Neuronal stem cell (in vitro differentiated cells): ENCODE measurements around the gene EPS15.

Experiments
- DNase-seq: peaks from one replicate; pipeline ENCODE4 v3.0.0-alpha.2; 2013; ENCODE audit warnings: low spot score
- H2AFZ ChIP-seq: one replicate; pipeline ENCODE4 v1.6.1; 2013; ENCODE audit warnings: mild to moderate bottlenecking, low read length, inconsistent platforms
- H2AK5ac ChIP-seq: 2 replicates; pipeline ENCODE4 v1.6.1; 2013; ENCODE audit warnings: low read depth, mild to moderate bottlenecking, inconsistent platforms, low read length, moderate library complexity, mixed read lengths
- H2BK120ac ChIP-seq: 2 replicates; pipeline ENCODE4 v1.6.1; 2013; ENCODE audit warnings: low read depth, mild to moderate bottlenecking, inconsistent platforms, low read length, moderate library complexity, mixed read lengths
- H2BK12ac ChIP-seq: one replicate; pipeline ENCODE4 v1.6.1; 2013; ENCODE audit warnings: low read length, inconsistent platforms
- H2BK15ac ChIP-seq: 2 replicates; pipeline ENCODE4 v1.6.1; 2013; ENCODE audit warnings: mild to moderate bottlenecking, low read length, inconsistent platforms, mixed read lengths
- H2BK5ac ChIP-seq: one replicate; pipeline ENCODE4 v1.6.1; 2013; ENCODE audit warnings: inconsistent platforms, mild to moderate bottlenecking, low read length, moderate library complexity
- H3K14ac ChIP-seq: one replicate; pipeline ENCODE4 v1.6.1; 2013; ENCODE audit warnings: low read length, inconsistent platforms
- H3K18ac ChIP-seq: 2 replicates; pipeline ENCODE4 v1.6.1; 2013; ENCODE audit warnings: low read length, inconsistent platforms
- H3K23ac ChIP-seq: 2 replicates; pipeline ENCODE4 v1.6.1; 2013; ENCODE audit warnings: low read depth, mild to moderate bottlenecking, mixed read lengths, low read length, inconsistent platforms; ENCODE audit not compliant: poor library complexity
- H3K27ac ChIP-seq: replicated peaks from 3 replicates; pipeline ENCODE4 v1.5.1; 2013; ENCODE audit warnings: low read length, inconsistent platforms
- H3K27me3 ChIP-seq, 3 experiments: 2 replicates each; pipeline ENCODE4 v1.6.1; 2013; ENCODE audit warnings: low read length in 3 of 3, mild to moderate bottlenecking in 2 of 3, inconsistent platforms in 1 of 3, low read depth in 1 of 3, mixed read lengths in 1 of 3, moderate library complexity in 1 of 3; ENCODE audit not compliant: control insufficient read depth in 3 of 3, insufficient read depth in 3 of 3
- H3K36me3 ChIP-seq, 2 donors: replicated peaks in 1 of 2; 2 replicates each; pipeline ENCODE4 v1.6.1; 2013; ENCODE audit warnings: low read length in 2 of 2; ENCODE audit not compliant: control insufficient read depth in 2 of 2, insufficient read depth in 2 of 2
- H3K4ac ChIP-seq: 2 replicates; pipeline ENCODE4 v1.6.1; 2013; ENCODE audit warnings: inconsistent platforms, mild to moderate bottlenecking, low read length, moderate library complexity
- H3K4me1 ChIP-seq, 2 donors: 1 replicate in 1 of 2; 2 replicates in 1 of 2; pipeline ENCODE4 v1.6.1; 2013; ENCODE audit warnings: low read length in 2 of 2, low read depth in 1 of 2; ENCODE audit not compliant: control insufficient read depth in 2 of 2, insufficient read depth in 1 of 2
- H3K4me2 ChIP-seq: one replicate; pipeline ENCODE4 v1.6.1; 2013; ENCODE audit warnings: mild to moderate bottlenecking, low read length, inconsistent platforms; ENCODE audit not compliant: insufficient read depth, poor library complexity, severe bottlenecking
- H3K4me3 ChIP-seq, 2 donors: 2 replicates each; pipeline ENCODE4 v1.5.1; 2013; ENCODE audit warnings: low read length in 2 of 2, mild to moderate bottlenecking in 2 of 2, inconsistent platforms in 1 of 2, moderate library complexity in 1 of 2
- H3K79me1 ChIP-seq: one replicate; pipeline ENCODE4 v1.6.1; 2013; ENCODE audit warnings: low read depth, mild to moderate bottlenecking, inconsistent platforms, low read length, moderate library complexity
- H3K9ac ChIP-seq: one replicate; pipeline ENCODE4 v1.6.1; 2013; ENCODE audit warnings: mild to moderate bottlenecking, low read depth, low read length, inconsistent platforms; ENCODE audit not compliant: poor library complexity
- H3K9me3 ChIP-seq, 2 donors: replicated peaks in 1 of 2; 2 replicates each; pipeline versions ENCODE3 to v1.6.1; 2013; ENCODE audit warnings: low read length in 2 of 2, mild to moderate bottlenecking in 2 of 2, inconsistent platforms in 1 of 2, low read depth in 1 of 2, mixed read lengths in 1 of 2, moderate library complexity in 1 of 2; ENCODE audit not compliant: control insufficient read depth in 2 of 2, insufficient read depth in 1 of 2
- H4K8ac ChIP-seq: one replicate; pipeline ENCODE4 v1.6.1; 2013; ENCODE audit warnings: low read depth, mild to moderate bottlenecking, inconsistent platforms, low read length, moderate library complexity
- H4K91ac ChIP-seq: one replicate; pipeline ENCODE4 v1.6.1; 2013; ENCODE audit warnings: low read length, low read depth, mild to moderate bottlenecking, inconsistent platforms; ENCODE audit not compliant: poor library complexity
- WGBS, 2 donors: extraction: QIAGEN DNeasy Blood & Tissue Kit; methylation state at CpG; one replicate each; pipeline ENCODE4 v1.1.7; 2013; ENCODE audit warnings: missing lambda C conversion rate in 2 of 2, mixed read lengths in 1 of 2; ENCODE audit not compliant: insufficient read length in 2 of 2, insufficient replicate concordance in 1 of 2; ENCODE audit errors: extremely low coverage in 2 of 2; 5-methylcytosine and 5-hydroxymethylcytosine counted together

EPS15 gene

DNA sequence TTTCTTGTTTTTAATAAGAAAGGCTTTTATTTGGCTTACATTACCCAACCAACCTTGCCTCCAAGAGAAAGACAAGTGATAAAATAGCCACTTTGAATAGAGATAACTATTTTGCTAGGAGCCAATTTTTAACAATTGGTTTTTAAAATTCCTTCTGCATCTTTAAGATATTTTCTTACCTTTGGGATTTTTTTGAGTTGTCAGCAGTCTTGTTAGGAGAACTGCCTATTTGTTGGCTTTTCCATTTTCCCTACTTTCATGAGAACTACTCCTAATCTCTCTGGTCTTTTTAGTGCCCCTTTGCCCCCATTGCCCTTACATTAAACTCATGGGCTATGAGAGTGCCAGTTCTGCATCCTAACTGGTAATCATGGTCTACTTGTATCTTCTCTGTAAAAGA is 38.1 kb upstream of the EPS15 start:
- Histone ChIP-seq H3K4me1 (peaks cover 0 to 3% of the 10 kb centered on the region in 2 donors), H3K23ac (no peak overlapping the region), H3K36me3 (no peaks in the 10 kb centered on the region), H2AFZ (no peak overlapping the region), H3K18ac (no peak overlapping the region), H4K8ac (no peak overlapping the region), H2BK12ac (no peak overlapping the region), H3K79me1 (no peaks in the 10 kb centered on the region), H3K27me3 (peaks cover 0 to 11% (median 0%) of the 10 kb centered on the region in 3 experiments), H4K91ac (no peak overlapping the region), H3K14ac (no peak overlapping the region), H3K27ac (no peak overlapping the region), H3K9ac (no peak overlapping the region), H2BK5ac (no peak overlapping the region), H3K4me3 (no peak overlapping the region), H2BK120ac (no peak overlapping the region), H2BK15ac (no peak overlapping the region), H3K4me2 (no peak overlapping the region), H2AK5ac (no peak overlapping the region), H3K4ac (no peak overlapping the region), H3K9me3 (no peaks in the 10 kb centered on the region)
- no peak for DNase-seq

DNA sequence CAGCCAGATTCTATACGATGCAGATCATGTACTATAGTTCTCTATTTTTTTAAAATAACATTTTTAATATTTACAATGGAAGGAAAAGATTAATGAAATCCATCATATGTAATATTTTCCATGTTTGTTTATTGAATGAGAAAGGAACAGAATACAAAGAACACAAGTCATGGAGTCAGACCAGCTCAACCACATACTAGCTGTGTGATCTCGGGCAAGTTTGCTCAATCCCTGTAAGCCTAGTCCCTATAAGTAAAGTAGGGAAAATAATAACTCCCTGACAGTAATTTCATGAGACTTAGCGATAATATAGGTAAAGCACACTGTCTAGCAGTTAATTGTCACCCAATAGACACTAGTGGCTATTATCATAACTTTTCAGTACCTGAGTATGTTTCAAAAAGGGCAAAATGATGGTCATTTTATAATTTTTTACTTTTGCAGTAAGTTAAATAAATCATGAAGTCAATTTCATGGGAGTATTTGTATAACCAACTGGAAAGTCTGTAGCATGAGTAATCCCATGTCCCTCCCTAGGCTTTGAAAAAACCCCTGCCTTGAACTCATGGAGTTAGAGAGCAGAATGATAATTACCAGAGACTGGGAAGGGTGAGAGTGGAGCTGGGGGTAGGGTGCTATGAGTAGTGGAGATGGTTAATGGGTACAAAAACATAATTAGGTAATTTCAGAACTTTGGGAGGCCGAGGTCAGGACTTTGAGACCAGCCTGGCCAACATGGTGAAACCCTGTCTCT is 37.0 kb upstream of the EPS15 start:
- no peak overlapping the region for H4K8ac ChIP-seq
- H2BK120ac ChIP-seq = no peak overlapping the region
- H2BK15ac ChIP-seq = no peak overlapping the region
- H3K4me3 ChIP-seq = no peak overlapping the region
- H3K27ac ChIP-seq = no peak overlapping the region
- no peak overlapping the region for H3K9ac ChIP-seq
- peaks cover 0 to 10% (median 0%) of the 10 kb centered on the region in 3 experiments for H3K27me3 ChIP-seq
- no peak overlapping the region for H3K18ac ChIP-seq
- no peak for DNase-seq
- no peaks in the 10 kb centered on the region for H3K36me3 ChIP-seq
- H3K4ac ChIP-seq = no peak overlapping the region
- WGBS, 2 donors = no CpG with 5 or more reads among the region's 4 CpGs
- no peaks in the 10 kb centered on the region for H3K9me3 ChIP-seq
- no peak overlapping the region for H2BK12ac ChIP-seq
- no peak overlapping the region for H3K4me2 ChIP-seq
- H2AK5ac ChIP-seq = no peak overlapping the region
- no peak overlapping the region for H2BK5ac ChIP-seq
- H3K23ac ChIP-seq = no peak overlapping the region
- H2AFZ ChIP-seq = no peak overlapping the region
- no peaks in the 10 kb centered on the region for H3K79me1 ChIP-seq
- H3K14ac ChIP-seq = no peak overlapping the region
- H3K4me1 ChIP-seq = peaks cover 0 to 3% of the 10 kb centered on the region in 2 donors
- no peak overlapping the region for H4K91ac ChIP-seq

DNA sequence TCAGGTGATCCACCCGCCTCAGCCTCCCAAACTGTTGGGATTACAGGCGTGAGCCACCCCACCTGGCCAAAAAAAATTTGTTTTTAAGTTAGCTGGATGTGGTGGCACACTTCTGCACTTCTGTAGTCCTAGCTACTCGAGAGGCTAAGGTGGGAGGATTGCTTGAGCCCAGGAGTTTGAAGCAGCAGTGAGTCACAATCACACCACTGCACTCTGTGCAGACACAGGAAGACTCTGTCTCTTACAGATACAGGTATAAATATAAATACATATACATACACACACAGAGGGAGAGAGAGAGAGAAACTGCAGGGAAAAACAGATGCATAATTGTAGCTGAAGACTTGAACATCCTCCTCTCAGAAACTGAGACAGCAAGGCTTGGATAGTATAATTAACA is 34.8 kb upstream of the EPS15 start:
- no peak overlapping the region for H4K91ac ChIP-seq

DNA sequence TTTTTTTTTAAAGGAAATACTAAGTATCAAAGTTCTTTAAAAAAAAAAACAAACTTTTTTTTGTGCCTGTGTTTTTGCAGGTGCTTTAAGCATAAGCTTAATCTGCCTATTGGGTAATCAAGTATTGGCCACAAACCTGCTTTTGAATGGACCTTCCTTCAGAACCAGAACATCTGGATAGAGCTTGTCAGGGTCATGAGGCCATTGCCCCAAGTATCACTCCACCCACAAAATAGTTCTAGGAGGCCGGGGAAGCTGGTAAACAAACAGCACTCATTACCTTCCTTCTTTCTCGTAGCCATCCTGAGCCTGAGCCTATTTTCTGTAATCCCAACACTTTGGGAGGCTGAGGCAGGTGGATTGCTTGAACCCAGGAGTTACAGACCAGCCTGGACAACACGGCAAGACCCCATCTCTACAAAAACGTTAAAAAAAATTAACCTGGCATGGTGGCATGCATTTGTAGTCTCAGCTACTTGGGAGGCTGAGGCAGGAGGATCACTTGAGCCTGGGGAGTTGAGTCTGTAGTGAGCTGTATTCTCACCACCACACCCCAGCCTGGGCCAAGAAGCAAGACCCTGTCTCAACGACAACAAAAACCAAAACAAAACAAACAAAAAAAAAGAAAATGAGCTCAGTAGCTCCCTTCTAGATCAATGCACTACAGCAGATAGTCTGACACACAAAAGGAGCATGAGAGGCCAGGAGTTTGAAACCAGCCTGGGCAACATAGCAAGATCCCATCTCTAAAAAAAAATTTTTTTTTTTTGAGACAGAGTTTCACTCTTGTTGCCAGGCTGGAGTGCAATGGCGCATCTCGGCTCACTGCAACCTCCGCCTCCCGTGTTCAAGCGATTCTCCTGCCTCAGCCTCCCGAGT is 34.1 kb upstream of the EPS15 start:
- no peak for DNase-seq

More for the DNA sequence above, 34.8 kb upstream of the EPS15 start:
- H3K4me1 ChIP-seq = peaks cover 0 to 1% of the 10 kb centered on the region in 2 donors
- H3K4ac ChIP-seq = no peak overlapping the region
- H3K4me3 ChIP-seq = no peak overlapping the region
- H3K27me3 ChIP-seq = peaks cover 0 to 3% (median 0%) of the 10 kb centered on the region in 3 experiments
- H3K36me3 ChIP-seq = no peaks in the 10 kb centered on the region
- H3K79me1 ChIP-seq = no peaks in the 10 kb centered on the region
- no peak overlapping the region for H2AK5ac ChIP-seq
- H3K14ac ChIP-seq = no peak overlapping the region
- no peak overlapping the region for H2BK120ac ChIP-seq
- no peak overlapping the region for H3K27ac ChIP-seq
- WGBS, 2 donors = no CpG with 5 or more reads among the region's 3 CpGs
- no peak overlapping the region for H3K18ac ChIP-seq
- H3K23ac ChIP-seq = no peak overlapping the region
- H2BK15ac ChIP-seq = no peak overlapping the region
- H2AFZ ChIP-seq = no peak overlapping the region
- no peak overlapping the region for H2BK12ac ChIP-seq
- H4K8ac ChIP-seq = no peak overlapping the region
- no peak overlapping the region for H2BK5ac ChIP-seq
- no peak for DNase-seq
- no peak overlapping the region for H3K4me2 ChIP-seq
- no peak overlapping the region for H3K9ac ChIP-seq
- H3K9me3 ChIP-seq = no peaks in the 10 kb centered on the region

More for the DNA sequence above, 34.1 kb upstream of the EPS15 start:
- H4K8ac ChIP-seq = no peak overlapping the region
- H3K9ac ChIP-seq = no peak overlapping the region
- H3K14ac ChIP-seq = no peak overlapping the region
- no peak overlapping the region for H3K23ac ChIP-seq
- H2AK5ac ChIP-seq = no peak overlapping the region
- no peak overlapping the region for H3K18ac ChIP-seq
- H3K27ac ChIP-seq = no peak overlapping the region
- H2AFZ ChIP-seq = no peak overlapping the region
- no peaks in the 10 kb centered on the region for H3K27me3 ChIP-seq
- H3K4me1 ChIP-seq = no peaks in the 10 kb centered on the region
- no peak overlapping the region for H3K4me2 ChIP-seq
- H3K4me3 ChIP-seq = peak overlapping the region in 1 of 2 donors; percentile 28
- H2BK120ac ChIP-seq = no peak overlapping the region
- no peak overlapping the region for H2BK15ac ChIP-seq
- H3K79me1 ChIP-seq = no peaks in the 10 kb centered on the region
- WGBS, 2 donors = no CpG with 5 or more reads among the region's 11 CpGs
- no peaks in the 10 kb centered on the region for H3K9me3 ChIP-seq
- H4K91ac ChIP-seq = no peak overlapping the region
- H3K4ac ChIP-seq = no peak overlapping the region
- H3K36me3 ChIP-seq = no peaks in the 10 kb centered on the region
- H2BK12ac ChIP-seq = no peak overlapping the region
- no peak overlapping the region for H2BK5ac ChIP-seq
